NCI-H2081 (cell line): ENCODE measurements around the gene DLGAP4.

Experiments
- DNase-seq, 2 experiments: peaks; one replicate each; lab custom pipeline; 2025; lab: John Stamatoyannopoulos, UW

Gene DLGAP4

GRCh38 chr20:36477475-36477874, 171.3 kb downstream of the DLGAP4 start:
- DNase-seq: no peak

- no peak for DNase-seq
These were observed 172.2 kb downstream of the DLGAP4 start for GRCh38 chr20:36478137-36478905.

GRCh38 chr20:36479938-36480337, 173.8 kb downstream of the DLGAP4 start:
- no peak for DNase-seq

GRCh38 chr20:36480456-36481048, 174.4 kb downstream of the DLGAP4 start:
- no peak for DNase-seq

- DNase-seq: peak in 1 of 2 experiments; percentile 27
These were observed 175.4 kb downstream of the DLGAP4 start for GRCh38 chr20:36481380-36482043.

- peak; percentile 65 to 88 for DNase-seq
These were observed 175.9 kb downstream of the DLGAP4 start for GRCh38 chr20:36482044-36482473.

GRCh38 chr20:36483209-36483918, 177.2 kb downstream of the DLGAP4 start:
- no peak for DNase-seq

GRCh38 chr20:36483919-36484808, 178.0 kb downstream of the DLGAP4 start:
- peak in 1 of 2 experiments; percentile 46 for DNase-seq

GRCh38 chr20:36485286-36485685, 179.1 kb downstream of the DLGAP4 start:
- DNase-seq: no peak

- DNase-seq: no peak
These were observed 180.9 kb downstream of the DLGAP4 start for GRCh38 chr20:36487069-36487468.

GRCh38 chr20:36490191-36490590, 184.1 kb downstream of the DLGAP4 start:
- DNase-seq: no peak

GRCh38 chr20:36491901-36492617, 185.9 kb downstream of the DLGAP4 start:
- no peak for DNase-seq

- peak in 1 of 2 experiments; percentile 30 for DNase-seq
These were observed 187.1 kb downstream of the DLGAP4 start for GRCh38 chr20:36493051-36493800.

- no peak for DNase-seq
These were observed 187.6 kb downstream of the DLGAP4 start for GRCh38 chr20:36493801-36494114.

GRCh38 chr20:36496707-36497669, 190.8 kb downstream of the DLGAP4 start:
- DNase-seq: no peak

- DNase-seq: no peak
These were observed 191.7 kb downstream of the DLGAP4 start for GRCh38 chr20:36497856-36498255.

- DNase-seq: no peak
These were observed 192.4 kb downstream of the DLGAP4 start for GRCh38 chr20:36498386-36499179.

- no peak for DNase-seq
These were observed 193.1 kb downstream of the DLGAP4 start for GRCh38 chr20:36499211-36499610.
